WTC11 (cell line): ENCODE measurements around the gene GLIPR2. TPM values are rescaled to one million over a fixed set of nuclear protein-coding genes. Genes with fewer than 3 reads are reported as not detected.

Experiments
- ATAC-seq: fragments of 200-7000 bp; cut with Tn5 transposase; 2 replicates; pipeline ENCODE4 v1.10.0; 2021; ENCODE audit warnings: mild to moderate bottlenecking, moderate library complexity
- CTCF ChIA-PET: fragments of 300-600 bp; sonication (Branson Sonifier 250); formaldehyde crosslinking; loops from one replicate; lab custom pipeline; 2021; ENCODE audit warnings: antibody characterized with exemption; lab: Charles Lee
- POLR2A ChIA-PET: fragments of 350-600 bp; sonication (Branson Sonifier 250); formaldehyde crosslinking; loops from one replicate; lab custom pipeline; 2021; ENCODE audit warnings: antibody characterized with exemption; lab: Charles Lee
- DNase-seq: peaks from one replicate; pipeline ENCODE4 v3.0.0; 2021; ENCODE audit warnings: low spot score
- H3K27ac Mint-ChIP-seq: 2 replicates; pipeline ENCODE4 v1.8.0; 2021; ENCODE audit warnings: mixed read lengths
- H3K27me3 Mint-ChIP-seq: 2 replicates; pipeline ENCODE4 v1.8.0; 2021; ENCODE audit warnings: low read depth, mild to moderate bottlenecking, moderate library complexity, mixed read lengths
- H3K36me3 Mint-ChIP-seq: 2 replicates; pipeline ENCODE4 v1.8.0; 2021; ENCODE audit warnings: mixed read lengths
- H3K4me1 Mint-ChIP-seq: 2 replicates; pipeline ENCODE4 v1.8.0; 2022; ENCODE audit warnings: mixed read lengths
- H3K4me3 Mint-ChIP-seq: 2 replicates; pipeline ENCODE4 v1.8.0; 2021; ENCODE audit warnings: mild to moderate bottlenecking, moderate library complexity, mixed read lengths
- H3K9me3 Mint-ChIP-seq: 2 replicates; pipeline ENCODE4 v1.8.0; 2021; ENCODE audit warnings: mixed read lengths
- AR ChIP-seq: fragments of 250-450 bp; sonication (Bioruptor Pico); IDR thresholded peaks from 2 replicates; pipeline ENCODE4 v1.9.0; 2021; ENCODE audit warnings: mild to moderate bottlenecking
- ATF1 ChIP-seq: sonication (generic); formaldehyde crosslinking; IDR thresholded peaks from 2 replicates; pipeline ENCODE4 v1.8.1; 2023; ENCODE audit warnings: mild to moderate bottlenecking, moderate library complexity, missing genetic modification reagents
- ATF2 ChIP-seq: sonication (generic); formaldehyde crosslinking; IDR thresholded peaks from 2 replicates; pipeline ENCODE4 v1.8.1; 2022; ENCODE audit warnings: low read depth, missing genetic modification reagents, borderline replicate concordance
- E2F4 ChIP-seq: sonication (generic); formaldehyde crosslinking; IDR thresholded peaks from 2 replicates; pipeline ENCODE4 v1.8.1; 2022; ENCODE audit warnings: low read depth, mild to moderate bottlenecking, moderate library complexity, missing genetic modification reagents, borderline replicate concordance
- ETV6 ChIP-seq: sonication (generic); formaldehyde crosslinking; IDR thresholded peaks from 2 replicates; pipeline ENCODE4 v1.8.1; 2022; ENCODE audit warnings: mild to moderate bottlenecking, missing genetic modification reagents
- FOXJ3 ChIP-seq: sonication (generic); formaldehyde crosslinking; IDR thresholded peaks from 2 replicates; pipeline ENCODE4 v1.9.0; 2021; ENCODE audit warnings: missing genetic modification reagents, mild to moderate bottlenecking, borderline replicate concordance
- FOXP4 ChIP-seq: sonication (generic); formaldehyde crosslinking; IDR thresholded peaks from 2 replicates; pipeline ENCODE4 v1.8.0; 2022; ENCODE audit warnings: mild to moderate bottlenecking, missing genetic modification reagents
- GRHL2 ChIP-seq: fragments of 250-450 bp; sonication (Bioruptor Pico); IDR thresholded peaks from 2 replicates; pipeline ENCODE4 v1.8.0; 2022; ENCODE audit warnings: mild to moderate bottlenecking, moderate library complexity; ENCODE audit not compliant: insufficient replicate concordance, severe bottlenecking
- HMGXB4 ChIP-seq: sonication (generic); formaldehyde crosslinking; IDR thresholded peaks from 2 replicates; pipeline ENCODE4 v1.8.1; 2023; ENCODE audit warnings: mild to moderate bottlenecking, moderate library complexity, missing genetic modification reagents
- IRF1 ChIP-seq: sonication (generic); formaldehyde crosslinking; IDR thresholded peaks from 2 replicates; pipeline ENCODE4 v1.8.0; 2023; ENCODE audit warnings: missing genetic modification reagents
- NFATC4 ChIP-seq: fragments of 250-450 bp; sonication (Bioruptor Pico); IDR thresholded peaks from 2 replicates; pipeline ENCODE4 v1.9.0; 2021; ENCODE audit warnings: mild to moderate bottlenecking
- OVOL2 ChIP-seq: fragments of 250-450 bp; sonication (Bioruptor Pico); IDR thresholded peaks from 2 replicates; pipeline ENCODE4 v1.9.0; 2021; ENCODE audit warnings: mild to moderate bottlenecking, borderline replicate concordance
- PRRX2 ChIP-seq: fragments of 250-450 bp; sonication (Bioruptor Pico); IDR thresholded peaks from 2 replicates; pipeline ENCODE4 v1.8.0; 2021; ENCODE audit warnings: mild to moderate bottlenecking
- SMAD4 ChIP-seq: sonication (generic); formaldehyde crosslinking; IDR thresholded peaks from 2 replicates; pipeline ENCODE4 v1.8.0; 2022; ENCODE audit warnings: mild to moderate bottlenecking, missing genetic modification reagents
- TEAD4 ChIP-seq: sonication (generic); formaldehyde crosslinking; IDR thresholded peaks from 2 replicates; pipeline ENCODE4 v1.8.0; 2022; ENCODE audit warnings: mild to moderate bottlenecking, missing genetic modification reagents
- USF1 ChIP-seq: sonication (generic); formaldehyde crosslinking; IDR thresholded peaks from 2 replicates; pipeline ENCODE4 v1.8.0; 2022; ENCODE audit warnings: mild to moderate bottlenecking, missing genetic modification reagents
- ZNF232 ChIP-seq: sonication (generic); formaldehyde crosslinking; IDR thresholded peaks from 2 replicates; pipeline ENCODE4 v1.8.0; 2022; ENCODE audit warnings: mild to moderate bottlenecking, missing genetic modification reagents
- ZNF416 ChIP-seq: fragments of 250-450 bp; sonication (Bioruptor Pico); IDR thresholded peaks from 2 replicates; pipeline ENCODE4 v1.9.0; 2021; ENCODE audit warnings: mild to moderate bottlenecking, inconsistent platforms
- ZNF512 ChIP-seq: sonication (generic); formaldehyde crosslinking; IDR thresholded peaks from 2 replicates; pipeline ENCODE4 v1.8.1; 2022; ENCODE audit warnings: missing genetic modification reagents, borderline replicate concordance
- total RNA-seq: library from RNA; stranded (reverse); gene quantifications from 3 replicates; pipeline ENCODE4 v1.2.3, GENCODE V29; 2021

GLIPR2 gene
- total RNA-seq, 1 experiment from 2014 or later = 3.7 TPM

- TF ChIP-seq AR (CRISPR knock-in tag) = no peak
- TF ChIP-seq FOXJ3 = no peak
- TF ChIP-seq E2F4 (CRISPR knock-in tag) = no peak
- TF ChIP-seq PRRX2 = no peak
- TF ChIP-seq SMAD4 (CRISPR knock-in tag) = no peak
- no peak for TF ChIP-seq NFATC4 (CRISPR knock-in tag)
- no peak for TF ChIP-seq ZNF512 (CRISPR knock-in tag)
These were observed 24.0 kb upstream of the GLIPR2 start (continued) for GRCh38 chr9:36112516-36112915.

- POLR2A ChIA-PET = no interaction called here
- no peak overlapping the region for H3K27ac Mint-ChIP-seq
- ATAC-seq (no peak), DNase-seq (no peak)
- no peak for TF ChIP-seq ATF1 (CRISPR knock-in tag)
- TF ChIP-seq ZNF232 (CRISPR knock-in tag) = no peak
- no peak for TF ChIP-seq HMGXB4
- TF ChIP-seq FOXP4 (CRISPR knock-in tag) = no peak
- TF ChIP-seq TEAD4 (CRISPR knock-in tag) = no peak
- no peak for TF ChIP-seq IRF1 (CRISPR knock-in tag)
- no peak for TF ChIP-seq GRHL2
- TF ChIP-seq OVOL2 = no peak
- no peak for TF ChIP-seq USF1 (CRISPR knock-in tag)
- no peak for TF ChIP-seq ETV6 (CRISPR knock-in tag)
- TF ChIP-seq ZNF416 (CRISPR knock-in tag) = no peak
- TF ChIP-seq ATF2 (CRISPR knock-in tag) = no peak
- no peak overlapping the region for H3K4me3 Mint-ChIP-seq
- no peaks in the 10 kb centered on the region; the same call in 1 of the 2 replicates for H3K36me3 Mint-ChIP-seq
- H3K9me3 Mint-ChIP-seq = no peaks in the 10 kb centered on the region
- H3K27me3 Mint-ChIP-seq = no peaks in the 10 kb centered on the region
- H3K4me1 Mint-ChIP-seq = no peaks in the 10 kb centered on the region
- CTCF ChIA-PET = interaction anchor here (1.2 to 9.2 kb wide), 2 partner anchors 12 to 49 kb away, joined by 3 to 43 read pairs; no protein-coding TSS in a partner anchor
These were observed 22.5 kb upstream of the GLIPR2 start for GRCh38 chr9:36113999-36114398.
